HTR-8/SVneo (cell line): ENCODE results near the gene LILRB4.
A peak's percentile ranks its signal among the peaks of the same experiment; 100 is the strongest.
"Not testable (repeated sequence)": the region's sequence is repeated elsewhere in the genome, so short reads cannot be mapped to it uniquely, and the experiment has no call there.

Experiments used
- DNase-seq: peaks from one replicate; pipeline ENCODE4 v3.0.0; 2011; ENCODE audit warnings: low spot score, mixed read lengths; ENCODE audit not compliant: insufficient read length
- FAIRE-seq: peaks from 2 replicates; lab custom pipeline; 2011; peaks lifted over from hg19 to GRCh38; lab: Jason Lieb, UNC

The LILRB4 gene

DNA sequence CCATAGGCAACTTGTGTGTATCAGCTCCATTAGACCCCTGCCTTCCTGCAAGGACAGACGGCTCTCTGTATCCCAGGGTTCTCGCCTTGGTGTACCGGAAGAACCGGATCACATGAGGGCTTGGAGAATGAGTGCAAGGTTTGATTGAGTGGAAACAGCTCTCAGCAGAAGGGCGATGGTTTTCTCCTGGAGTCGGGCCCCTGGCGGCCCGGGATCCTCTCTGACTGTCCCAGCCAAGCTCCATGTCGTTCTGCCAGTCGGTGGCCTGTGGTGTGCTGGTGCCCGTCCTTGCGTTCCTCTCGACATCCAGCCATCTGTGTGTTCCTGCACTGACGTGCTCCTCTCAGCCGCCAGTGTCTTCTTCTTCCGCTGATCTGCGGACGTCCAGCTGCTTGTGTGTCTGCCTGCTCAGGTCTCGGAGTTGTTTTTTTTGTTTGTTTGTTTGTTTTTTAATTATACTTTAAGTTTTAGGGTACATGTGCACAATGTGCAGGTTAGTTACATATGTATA lies 16.4 kb upstream of the LILRB4 start:
- DNase-seq = no peak
- FAIRE-seq = no peak

DNA sequence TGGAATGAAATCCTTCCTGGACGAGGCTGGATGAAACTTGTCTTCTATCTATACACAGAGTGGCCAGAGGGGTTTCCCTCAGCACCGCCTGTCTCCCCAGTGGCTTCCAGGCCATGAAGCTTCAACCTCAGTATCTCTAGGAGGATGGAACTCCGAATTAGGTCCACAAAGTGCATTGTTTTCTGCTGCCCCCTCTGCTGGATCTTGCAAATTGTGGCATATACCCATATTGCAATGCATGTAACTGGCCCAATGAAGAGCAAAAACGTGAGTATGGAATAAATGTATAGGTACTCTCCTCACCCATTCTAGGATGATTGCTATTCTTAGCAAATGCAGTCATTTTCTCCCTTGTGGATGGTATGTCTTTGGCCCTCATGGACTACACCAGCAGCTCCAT lies 14.7 kb upstream of the LILRB4 start:
- DNase-seq = no peak
- FAIRE-seq = no peak

DNA sequence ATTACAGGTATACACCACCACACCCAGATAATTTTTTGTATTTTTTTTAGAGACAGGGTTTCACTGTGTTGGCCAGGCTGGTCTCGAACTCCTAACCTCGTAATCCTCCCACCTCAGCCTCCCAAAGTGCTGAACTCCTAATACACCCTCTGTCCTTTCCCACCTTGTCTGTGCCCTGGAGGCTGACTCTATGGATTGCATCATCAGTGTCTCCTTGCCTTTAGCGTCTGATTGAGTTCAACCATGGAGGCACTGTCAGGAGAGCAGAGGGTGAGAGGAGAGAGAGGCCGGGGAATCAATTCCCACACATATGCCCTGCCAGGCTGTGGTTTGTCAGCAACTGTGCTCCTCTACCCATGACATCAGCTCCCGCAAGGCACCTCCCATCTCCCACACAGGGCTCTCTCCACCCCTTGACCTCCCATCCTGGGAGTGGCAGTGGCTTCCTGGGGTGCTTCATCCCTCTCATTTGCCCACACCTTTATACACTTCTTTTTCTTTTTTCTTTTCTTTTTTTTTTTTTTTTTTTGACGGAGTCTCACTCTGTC lies 12.6 kb upstream of the LILRB4 start:
- FAIRE-seq (no peak), DNase-seq (no peak)

DNA sequence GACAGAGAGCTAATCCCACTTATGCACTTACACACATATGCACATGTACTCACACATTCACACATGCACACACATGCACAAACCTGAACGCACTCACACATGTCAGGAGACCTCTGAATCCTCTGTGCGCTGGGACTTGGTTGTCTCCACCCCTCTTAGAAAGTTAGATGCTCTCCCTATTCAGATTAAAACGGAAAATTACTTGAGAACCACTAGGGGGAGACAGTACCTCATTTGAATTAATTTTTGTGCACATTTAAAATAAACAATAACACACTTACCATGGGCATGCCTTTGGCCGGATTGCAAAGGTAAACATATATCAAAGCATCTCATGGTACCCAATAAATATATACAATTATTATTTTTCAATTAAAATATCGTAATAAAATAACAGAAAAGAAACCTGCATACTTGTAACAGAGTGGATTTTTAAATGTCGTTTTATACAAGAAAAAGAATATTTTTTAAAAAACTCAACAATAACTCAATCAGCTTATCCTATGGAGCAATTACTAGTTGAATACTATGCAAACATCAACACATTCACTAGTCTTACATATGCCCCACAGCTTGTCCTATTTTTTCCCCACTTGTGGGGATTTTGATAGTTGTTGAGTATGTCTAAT lies 9.5 kb upstream of the LILRB4 start:
- DNase-seq = peak; percentile 47
- no peak for FAIRE-seq

DNA sequence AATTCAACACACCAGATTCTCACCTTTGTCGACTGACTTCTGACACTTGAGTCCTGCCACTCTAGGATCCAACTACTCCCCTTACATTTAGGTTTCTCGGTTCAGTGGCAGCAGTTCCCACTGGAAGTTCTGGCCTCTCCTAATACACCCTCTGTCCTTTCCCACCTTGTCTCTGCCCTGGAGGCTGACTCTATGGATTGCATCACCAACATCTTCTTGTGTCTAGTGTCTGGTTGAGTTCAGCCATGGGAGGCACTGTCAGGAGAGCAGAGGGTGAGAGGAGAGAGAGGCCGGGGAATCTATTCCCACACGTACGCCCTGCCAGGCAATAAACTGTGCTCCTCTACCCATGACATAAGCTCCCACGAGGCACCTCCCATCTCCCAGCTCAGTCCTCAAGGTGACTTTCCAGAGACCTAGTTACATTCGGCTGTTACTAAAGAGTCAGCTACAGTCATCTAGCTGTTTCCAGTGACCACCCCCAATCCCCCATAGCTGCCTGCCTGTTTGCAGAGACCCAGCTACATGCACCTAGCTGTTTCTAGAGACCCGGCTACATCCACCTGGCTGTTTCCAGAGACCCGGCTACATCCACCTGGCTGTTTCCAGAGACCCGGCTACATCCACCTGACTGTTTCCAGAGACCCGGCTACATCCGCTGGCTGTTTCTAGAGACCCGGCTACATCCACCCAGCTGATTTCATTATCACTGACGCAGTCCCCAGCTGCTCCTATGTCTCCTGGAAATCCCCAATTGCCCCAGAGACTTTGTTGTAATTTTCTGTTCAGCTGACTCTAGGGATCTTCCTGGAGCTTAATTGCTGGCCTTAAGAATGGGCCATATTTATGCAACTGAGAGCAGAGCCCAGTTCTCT lies 8.1 kb upstream of the LILRB4 start:
- FAIRE-seq = no peak
- DNase-seq = no peak

DNA sequence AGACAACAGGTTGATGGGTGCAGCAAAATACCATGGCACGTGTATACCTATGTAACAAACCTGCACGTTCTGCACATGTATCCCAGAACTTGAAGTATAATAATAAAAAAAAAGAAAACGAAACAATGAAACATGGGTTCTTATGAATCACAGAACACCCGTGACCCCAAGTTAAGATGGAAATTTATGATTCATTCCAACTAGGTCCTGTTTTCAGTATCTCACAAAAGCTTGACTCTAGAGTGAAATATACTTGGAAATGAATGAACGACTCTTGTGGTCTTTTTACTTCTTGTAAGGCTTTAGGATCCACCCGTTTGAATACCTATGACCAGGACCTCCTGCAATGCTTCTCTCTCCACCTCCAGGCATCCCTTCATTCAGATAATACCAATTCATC lies 3.5 kb upstream of the LILRB4 start:
- DNase-seq (no peak), FAIRE-seq (no peak)

DNA sequence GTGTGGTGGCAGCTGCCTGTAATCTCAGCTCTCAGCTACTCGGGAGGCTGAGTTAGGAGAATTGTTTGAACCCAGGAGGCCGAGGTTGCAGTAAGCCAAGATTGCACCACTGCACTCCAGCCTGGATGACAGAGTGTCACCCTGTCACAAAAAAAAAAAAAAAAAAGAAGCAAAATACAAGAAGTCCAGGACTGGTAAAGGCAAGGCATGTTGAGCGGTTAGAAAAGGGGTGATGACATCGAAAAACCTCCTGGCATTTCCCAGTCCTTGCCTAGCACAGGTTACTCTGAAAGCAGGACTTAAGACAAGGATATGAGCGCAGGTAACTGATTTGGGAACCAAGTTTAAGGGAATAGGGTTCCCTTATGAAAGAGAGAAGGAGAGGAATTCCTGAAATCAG lies 2.5 kb upstream of the LILRB4 start:
- DNase-seq (no peak), FAIRE-seq (no peak)

DNA sequence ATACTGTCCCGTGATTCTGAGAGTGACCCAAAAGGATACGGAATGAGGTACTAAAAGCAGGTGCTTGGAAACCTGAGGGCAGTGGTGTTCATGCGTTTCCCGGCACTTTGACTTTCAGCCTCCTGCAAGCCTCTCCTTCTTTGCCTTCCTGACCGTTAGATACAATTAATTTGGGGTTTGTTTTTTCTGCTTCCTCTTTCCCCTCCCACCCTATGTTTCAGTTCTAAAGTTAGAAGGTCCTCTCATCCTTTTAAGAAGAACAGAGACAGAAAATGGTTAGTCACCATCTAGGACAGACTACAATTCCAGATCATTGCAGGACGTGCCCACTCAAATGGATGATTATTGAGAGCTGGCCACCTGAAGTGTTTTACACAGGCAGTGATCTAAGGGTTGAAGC lies 1.8 kb upstream of the LILRB4 start:
- FAIRE-seq = no peak
- no peak for DNase-seq

DNA sequence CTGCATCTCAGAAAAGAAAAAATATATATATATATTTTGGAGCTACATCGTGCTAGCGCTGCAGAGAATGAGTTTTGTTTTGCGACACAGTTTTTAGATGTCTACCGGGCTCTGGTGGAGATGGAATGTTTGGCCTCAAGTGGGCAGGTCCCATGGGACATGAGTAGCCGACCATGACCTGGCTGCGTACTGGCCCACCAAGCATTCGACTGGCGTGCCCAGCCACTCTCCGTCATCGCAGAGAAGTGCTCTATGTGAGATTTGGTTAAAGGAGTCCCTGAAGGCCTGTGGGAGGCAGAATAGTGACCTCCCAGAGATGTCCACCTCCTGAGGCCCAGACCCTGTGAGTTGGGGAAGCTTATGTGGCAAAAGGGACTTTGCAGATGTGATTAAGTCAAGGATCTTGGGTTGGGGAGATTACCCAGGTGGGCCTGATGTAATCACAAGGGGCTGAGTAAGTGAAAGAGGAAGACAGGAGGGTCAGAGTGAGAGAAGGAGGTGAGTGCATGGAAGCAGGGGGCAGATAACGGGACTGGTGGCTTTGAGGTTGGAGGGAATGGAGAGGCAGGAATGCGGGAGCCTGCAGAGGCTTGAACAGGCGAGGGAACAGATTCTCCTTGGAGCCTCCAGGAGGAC lies 821 bp upstream of the LILRB4 start:
- DNase-seq = no peak
- FAIRE-seq = no peak

DNA sequence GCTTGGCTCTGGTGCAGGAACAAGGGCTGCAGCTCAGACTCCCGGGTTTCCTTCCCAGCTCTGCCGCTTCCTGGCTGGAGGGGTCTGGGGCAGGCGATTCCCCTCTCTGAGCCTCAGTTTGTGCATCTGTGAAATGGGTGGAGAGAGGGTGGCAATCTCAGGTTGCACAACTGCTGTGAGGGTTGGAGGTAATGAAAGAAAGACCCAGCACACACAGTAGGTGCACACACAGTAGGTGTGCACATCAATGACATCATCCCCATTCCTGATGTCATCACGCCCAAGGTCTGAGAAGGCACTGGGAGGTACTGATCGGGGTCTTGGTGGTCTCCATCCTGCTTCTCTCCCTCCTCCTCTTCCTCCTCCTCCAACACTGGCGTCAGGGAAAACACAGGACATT lies 2.7 kb downstream of the LILRB4 start:
- FAIRE-seq (no peak), DNase-seq (no peak)

DNA sequence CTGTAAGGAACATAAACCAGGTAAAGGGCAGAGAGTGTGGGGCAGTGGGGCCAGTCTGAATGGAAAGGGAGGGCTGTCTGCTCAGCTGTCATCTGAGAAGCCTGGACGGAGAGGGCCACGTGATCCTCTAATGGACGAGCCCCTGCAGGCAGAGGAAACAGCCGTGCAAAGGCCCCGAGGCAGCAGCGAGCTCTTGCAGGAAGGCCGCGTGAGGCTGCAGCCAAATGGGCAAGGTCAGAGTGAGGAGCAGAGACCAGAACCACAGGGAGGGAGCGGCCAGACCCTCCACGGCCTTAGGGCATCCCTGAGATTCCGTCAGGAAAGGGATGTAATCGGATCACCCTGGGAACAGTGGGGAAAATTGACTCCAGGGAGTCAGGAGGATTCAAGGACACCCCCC lies 4.4 kb downstream of the LILRB4 start:
- DNase-seq = no peak
- no peak for FAIRE-seq

DNA sequence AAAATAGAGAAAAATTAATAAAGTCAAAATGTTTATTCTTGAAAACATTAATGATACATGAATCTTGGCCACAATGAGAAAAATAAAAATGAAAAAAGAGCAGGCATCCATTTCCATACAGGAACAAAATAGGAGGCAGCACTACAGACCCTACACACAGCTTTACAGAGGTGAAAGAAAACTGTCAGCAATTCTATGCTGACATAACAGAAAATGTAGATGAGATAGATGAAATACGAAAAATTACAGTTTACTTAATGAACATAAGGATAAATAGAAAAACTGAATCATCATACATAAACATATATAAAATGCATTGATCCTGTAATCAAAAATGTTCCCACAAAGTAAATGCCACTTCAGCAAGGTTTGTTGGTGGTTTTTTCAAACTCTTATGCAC lies 5.6 kb downstream of the LILRB4 start:
- no peak for FAIRE-seq
- DNase-seq = no peak

DNA sequence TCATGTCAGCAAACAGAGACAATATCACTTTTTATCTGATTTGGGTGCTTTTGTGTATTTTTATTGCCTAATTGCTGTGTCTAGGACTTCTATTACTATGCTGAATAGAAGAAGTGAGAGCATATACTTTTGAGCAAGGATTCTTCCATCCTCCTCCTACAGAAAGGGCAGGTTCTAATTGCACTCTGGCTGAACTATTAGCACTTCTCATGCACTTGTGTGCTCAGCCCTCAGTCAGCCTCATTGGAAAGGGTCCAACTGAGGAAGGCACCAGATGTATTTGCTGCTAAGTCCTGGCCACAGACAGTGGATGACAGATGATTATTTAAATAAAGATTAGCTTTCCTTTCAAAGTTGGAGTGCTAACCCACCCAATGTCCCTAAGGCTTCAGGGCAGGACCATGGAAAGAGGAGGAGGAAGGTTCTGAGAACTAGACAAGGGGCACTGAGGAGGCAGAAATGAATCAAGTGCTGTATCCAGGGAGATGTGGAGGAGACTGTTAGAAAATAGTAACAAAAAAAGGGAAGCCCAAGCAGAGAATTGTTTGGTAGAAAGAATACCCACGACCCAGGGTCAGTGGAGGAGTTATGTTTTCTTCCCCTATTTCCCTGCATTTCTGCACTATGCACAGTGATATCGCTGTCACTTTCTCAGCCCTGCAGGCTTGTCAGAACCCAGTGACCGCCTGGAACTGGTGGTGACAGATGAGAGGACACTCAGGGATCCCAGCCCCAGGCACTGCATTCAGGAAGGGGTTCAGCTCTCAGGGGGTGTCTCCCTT lies 8.0 kb downstream of the LILRB4 start:
- DNase-seq (no peak), FAIRE-seq (no peak)

DNA sequence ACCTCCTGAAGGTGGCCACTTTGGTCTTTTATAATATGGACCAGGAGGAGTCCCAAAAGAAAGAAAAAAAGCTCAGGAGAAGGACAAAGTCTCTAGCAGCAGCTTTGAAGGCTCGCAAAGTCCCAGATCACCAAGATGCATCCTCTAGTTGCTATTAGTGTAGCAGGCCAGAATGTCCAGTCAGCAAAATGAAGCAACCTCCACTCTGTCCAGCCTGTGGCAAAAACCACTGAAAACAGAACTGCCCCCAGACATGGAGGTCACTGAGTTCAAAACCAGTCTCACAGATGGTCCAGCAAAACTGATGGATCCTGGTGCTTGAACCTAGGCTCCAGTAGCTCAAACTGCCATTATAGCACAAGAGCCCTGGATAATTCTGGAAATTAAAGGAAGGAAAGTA lies 10.4 kb downstream of the LILRB4 start:
- FAIRE-seq = no peak
- no peak for DNase-seq

DNA sequence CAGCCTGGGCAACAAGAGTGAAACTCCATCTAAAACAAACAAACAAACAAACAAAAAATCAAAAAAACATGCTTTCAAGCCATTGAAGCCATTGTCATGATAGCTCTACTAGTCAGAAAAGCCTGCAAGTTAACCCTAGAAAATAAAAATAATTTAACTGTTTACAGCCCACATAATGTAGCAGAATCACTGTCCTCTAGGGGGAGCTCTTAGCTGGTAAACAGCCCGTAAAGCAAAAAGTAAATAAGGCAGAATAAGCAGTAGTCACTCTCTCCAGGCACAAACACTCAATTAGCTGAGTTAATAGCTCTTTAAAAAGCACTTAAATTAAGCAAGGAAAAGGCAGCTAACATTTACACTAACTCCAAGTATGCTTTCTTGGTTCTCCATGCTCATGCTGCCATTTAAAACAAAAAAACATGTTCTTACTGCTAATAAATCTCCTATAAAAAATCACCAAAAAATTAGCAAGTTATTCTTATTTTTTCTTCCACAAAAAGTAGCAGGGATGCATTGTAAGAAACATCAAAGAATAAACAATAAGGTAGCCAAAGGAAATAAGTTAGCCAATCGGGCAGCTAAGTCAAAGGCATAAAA lies 11.3 kb downstream of the LILRB4 start:
- FAIRE-seq (no peak), DNase-seq (peak; percentile 30)

DNA sequence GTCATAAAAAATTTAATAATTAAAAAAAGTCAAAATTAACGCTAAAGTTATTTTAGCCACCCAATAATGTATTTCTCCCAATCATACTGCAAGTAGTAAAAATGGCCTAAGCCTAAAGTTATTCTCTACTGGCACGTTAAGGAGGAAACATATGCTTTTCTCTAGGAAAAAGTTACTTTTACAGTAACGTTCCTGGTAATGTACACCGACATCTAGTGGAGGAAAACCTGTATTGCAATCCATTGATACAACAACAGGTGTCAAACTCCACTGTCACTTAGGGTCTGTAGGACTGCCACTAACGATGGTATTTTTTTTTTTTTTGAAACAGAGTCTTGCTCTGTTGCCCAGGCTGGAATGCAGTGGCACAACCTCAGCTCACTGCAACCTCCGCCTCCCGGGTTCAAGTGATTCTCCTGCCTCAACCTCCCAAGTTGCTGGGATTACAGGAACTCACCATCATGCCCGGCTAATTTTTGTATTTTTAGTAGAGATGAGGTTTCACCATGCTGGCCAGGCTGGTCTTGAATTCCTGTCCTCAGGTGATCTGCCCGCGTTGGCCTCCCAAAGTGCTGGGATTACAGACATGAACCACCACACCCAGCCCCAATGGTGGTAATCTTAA lies 13.5 kb downstream of the LILRB4 start:
- DNase-seq = peak; percentile 59
- FAIRE-seq = not testable (repeated sequence)

DNA sequence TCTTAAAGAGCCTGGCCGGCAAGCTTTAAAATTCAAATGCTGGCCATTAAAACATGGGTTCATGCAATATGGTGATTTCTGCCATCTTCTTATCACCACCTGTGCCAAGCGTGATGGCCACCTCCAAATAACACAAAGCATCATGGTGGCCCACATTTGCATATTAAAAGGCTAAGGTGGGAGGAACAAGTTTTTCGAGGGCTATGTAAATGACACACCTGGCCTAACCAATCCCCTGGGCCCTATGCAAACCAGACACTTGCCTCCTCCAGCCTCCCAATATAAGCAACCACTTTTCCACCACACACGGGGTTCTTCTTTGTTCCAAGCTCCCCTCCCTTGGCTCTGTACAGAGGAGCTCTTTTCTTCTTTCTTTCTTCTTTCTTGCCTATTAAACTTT lies 14.4 kb downstream of the LILRB4 start:
- FAIRE-seq = no peak

DNA sequence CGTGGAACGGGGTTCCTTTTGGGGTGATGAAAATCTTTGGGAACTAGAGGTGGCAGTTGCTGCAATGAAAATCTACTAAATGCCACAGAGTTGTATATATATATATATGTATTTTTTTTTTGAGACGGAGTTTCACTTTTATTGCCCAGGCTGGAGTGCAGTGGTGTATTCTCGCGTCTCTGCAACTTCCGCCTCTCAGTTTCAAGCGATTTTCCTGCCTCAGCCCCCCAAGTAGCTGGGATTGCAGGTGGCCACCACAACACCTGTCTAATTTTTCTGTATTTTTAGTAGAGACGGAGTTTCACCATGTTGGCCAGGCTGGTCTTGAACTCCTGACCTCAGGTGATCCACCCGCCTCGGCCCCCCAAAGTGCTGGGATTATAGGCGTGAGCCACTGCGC lies 18.8 kb downstream of the LILRB4 start:
- FAIRE-seq, DNase-seq: not testable (repeated sequence)

More for the DNA sequence above, 14.4 kb downstream of the LILRB4 start:
- no peak for DNase-seq

DNA sequence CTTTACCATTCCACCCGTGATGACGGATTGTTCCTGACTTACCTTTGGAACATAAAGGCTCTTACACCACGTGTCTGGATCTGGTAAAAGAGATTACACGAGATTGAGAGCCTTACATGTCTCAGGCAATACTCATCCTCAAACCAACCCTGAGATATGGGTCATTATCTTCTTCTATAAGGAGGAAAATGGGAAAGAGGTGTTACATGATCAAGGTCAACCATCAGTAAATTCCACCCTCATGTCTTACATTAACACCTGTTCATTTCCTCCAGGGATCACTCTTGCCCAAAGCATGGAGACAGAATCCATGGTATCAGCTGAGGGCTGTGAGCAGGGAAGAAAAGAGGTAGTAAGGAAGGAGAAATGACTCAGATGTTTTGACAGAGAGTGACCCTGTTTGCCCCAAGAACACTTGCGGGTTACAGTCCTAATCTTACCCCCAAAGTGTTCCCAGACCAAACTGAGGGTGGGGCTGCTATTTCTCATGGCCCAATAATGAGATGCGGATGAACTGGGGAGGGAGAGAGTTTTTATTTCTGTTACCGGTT lies 19.6 kb downstream of the LILRB4 start:
- DNase-seq = no peak

More for the DNA sequence above, 19.6 kb downstream of the LILRB4 start:
- no peak for FAIRE-seq
